ENCODE results near the gene ARL5B.
"Not testable (repeated sequence)": the region's sequence is repeated elsewhere in the genome, so short reads cannot be mapped to it uniquely, and the experiment has no call there.

ARL5B gene

GRCh38 chr10:18620856-18621255, 38.4 kb upstream of the ARL5B start:
- in situ Hi-C loops (cut with HindIII; ENCODE audit: low sequenced_read_pairs): no loop called here
- no peak overlapping the region for H3K4me3 ChIP-seq (ENCODE audit: low read depth, low read length)
- TF ChIP-seq CTCF (IDR thresholded peaks at IDR 0.05; ENCODE audit: low read depth, low read length, missing control alignments): no peak
- DNase-seq (ENCODE audit: low read depth): no peak

GRCh38 chr10:18623671-18624070, 35.6 kb upstream of the ARL5B start:
- in situ Hi-C loops (cut with HindIII; ENCODE audit: low sequenced_read_pairs); DNase-seq (ENCODE audit: low read depth): not testable (repeated sequence)

DNA sequence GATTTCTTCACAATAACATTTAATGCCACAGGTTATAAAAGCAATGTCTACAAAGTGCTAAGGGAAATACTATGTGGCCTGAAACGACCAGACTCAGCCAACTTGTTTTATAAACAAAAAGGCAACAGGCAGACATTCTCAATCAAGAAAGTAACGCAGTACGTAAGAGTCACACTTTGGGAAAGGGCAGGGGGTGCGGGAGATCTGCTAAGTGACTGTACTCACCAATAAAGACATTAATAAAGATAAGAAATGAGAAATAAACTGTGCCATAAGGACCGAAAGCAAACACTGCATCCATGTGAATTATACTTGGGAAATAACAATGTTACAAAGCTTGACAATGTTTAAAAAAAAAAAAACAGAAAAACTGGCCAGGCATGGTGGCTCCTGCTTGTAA, 33.3 kb upstream of the ARL5B start:
- H3K4me3 ChIP-seq (ENCODE audit: low read depth, low read length): no peak overlapping the region
- no peak for TF ChIP-seq CTCF (IDR thresholded peaks at IDR 0.05; ENCODE audit: low read depth, low read length, missing control alignments)
- in situ Hi-C loops (cut with HindIII; ENCODE audit: low sequenced_read_pairs): no loop called here

More at GRCh38 chr10:18623671-18624070, 35.6 kb upstream of the ARL5B start:
- H3K4me3 ChIP-seq (ENCODE audit: low read depth, low read length): not testable (repeated sequence)

GRCh38 chr10:18627452-18628018, 31.7 kb upstream of the ARL5B start:
- DNase-seq (ENCODE audit: low read depth); in situ Hi-C loops (cut with HindIII; ENCODE audit: low sequenced_read_pairs): not testable (repeated sequence)
- peak overlapping the region; percentile 50 for H3K4me3 ChIP-seq (ENCODE audit: low read depth, low read length)

More for the DNA sequence above, 33.3 kb upstream of the ARL5B start:
- DNase-seq (ENCODE audit: low read depth): no peak

DNA sequence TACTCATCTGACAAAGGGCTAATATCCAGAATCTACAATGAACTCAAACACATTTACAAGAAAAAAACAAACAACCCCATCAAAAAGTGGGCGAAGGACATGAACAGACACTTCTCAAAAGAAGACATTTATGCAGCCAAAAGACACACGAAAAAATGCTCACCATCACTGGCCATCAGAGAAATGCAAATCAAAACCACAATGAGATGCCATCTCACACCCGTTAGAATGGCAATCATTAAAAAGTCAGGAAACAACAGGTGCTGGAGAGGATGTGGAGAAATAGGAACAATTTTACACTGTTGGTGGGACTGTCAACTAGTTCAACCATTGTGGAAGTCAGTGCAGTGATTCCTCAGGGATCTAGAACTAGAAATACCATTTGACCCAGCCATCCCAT, 26.7 kb upstream of the ARL5B start:
- in situ Hi-C loops (cut with HindIII; ENCODE audit: low sequenced_read_pairs); DNase-seq (ENCODE audit: low read depth): not testable (repeated sequence)

GRCh38 chr10:18635995-18636394, 23.2 kb upstream of the ARL5B start:
- H3K4me3 ChIP-seq (ENCODE audit: low read depth, low read length): no peak overlapping the region
- DNase-seq (ENCODE audit: low read depth): no peak
- no peak for TF ChIP-seq CTCF (IDR thresholded peaks at IDR 0.05; ENCODE audit: low read depth, low read length, missing control alignments)
- in situ Hi-C loops (cut with HindIII; ENCODE audit: low sequenced_read_pairs): no loop called here

More for the DNA sequence above, 26.7 kb upstream of the ARL5B start:
- not testable (repeated sequence) for H3K4me3 ChIP-seq (ENCODE audit: low read depth, low read length)

GRCh38 chr10:18637400-18637799, 21.8 kb upstream of the ARL5B start:
- DNase-seq (ENCODE audit: low read depth); H3K4me3 ChIP-seq (ENCODE audit: low read depth, low read length); in situ Hi-C loops (cut with HindIII; ENCODE audit: low sequenced_read_pairs): not testable (repeated sequence)

- H3K4me3 ChIP-seq (ENCODE audit: low read depth, low read length); in situ Hi-C loops (cut with HindIII; ENCODE audit: low sequenced_read_pairs); DNase-seq (ENCODE audit: low read depth): not testable (repeated sequence)
These were observed 19.5 kb upstream of the ARL5B start for GRCh38 chr10:18639719-18640118.

GRCh38 chr10:18647151-18647550, 12.1 kb upstream of the ARL5B start:
- DNase-seq (ENCODE audit: low read depth): no peak
- no peak overlapping the region for H3K4me3 ChIP-seq (ENCODE audit: low read depth, low read length)
- TF ChIP-seq CTCF (IDR thresholded peaks at IDR 0.05; ENCODE audit: low read depth, low read length, missing control alignments): no peak
- in situ Hi-C loops (cut with HindIII; ENCODE audit: low sequenced_read_pairs): no loop called here

Measured in astrocyte of the cerebellum (primary cell).